AG04449 (cell line): ENCODE data around the gene CCL17.
"Not testable (repeated sequence)": the region's sequence is repeated elsewhere in the genome, so short reads cannot be mapped to it uniquely, and the experiment has no call there.

Source experiments
- CTCF ChIA-PET: fragments of 350-600 bp; formaldehyde crosslinking; extraction: SDS; loops from one replicate; lab custom pipeline; 2021; ENCODE audit warnings: antibody characterized with exemption; lab: Yijun Ruan, JAX
- POLR2A ChIA-PET: fragments of 400-600, 350-600 bp; formaldehyde crosslinking; extraction: SDS; loops from one replicate; lab custom pipeline; 2020; ENCODE audit warnings: antibody characterized with exemption, inconsistent platforms; lab: Yijun Ruan, JAX
- DNase-seq: peaks from one replicate; pipeline ENCODE4 v3.0.0-alpha.2; 2010; ENCODE audit warnings: low read depth, low spot score
- H3K4me3 ChIP-seq: 2 replicates; pipeline ENCODE4 v1.5.1; 2011; ENCODE audit warnings: low read depth, mild to moderate bottlenecking, control low read depth, low read length
- CTCF ChIP-seq: IDR thresholded peaks from one replicate; pipeline ENCODE4 v1.5.1; 2011; ENCODE audit warnings: mild to moderate bottlenecking, moderate library complexity, low read length, control low read depth, inconsistent platforms; ENCODE audit not compliant: insufficient read depth; ENCODE audit errors: missing control alignments

CCL17 gene

GRCh38 chr16:57371494-57372371 is 32.8 kb upstream of the CCL17 start:
- POLR2A ChIA-PET = no interaction called here
- no peak overlapping the region for H3K4me3 ChIP-seq
- no peak for TF ChIP-seq CTCF
- DNase-seq = no peak
- CTCF ChIA-PET = interaction anchor here (1.1 to 2.9 kb wide), 2 partner anchors 46 to 148 kb away, joined by 3 to 17 read pairs; no protein-coding TSS in a partner anchor

- POLR2A ChIA-PET = no interaction called here
- TF ChIP-seq CTCF = no peak
- DNase-seq = no peak
- no peak within 1 kb of the TSS for H3K4me3 ChIP-seq
- CTCF ChIA-PET = interaction anchor here (1.0 to 2.9 kb wide), 3 partner anchors 9 to 147 kb away, joined by 3 to 17 read pairs (median 3); no protein-coding TSS in a partner anchor
Measured at GRCh38 chr16:57372372-57373116, 32.0 kb upstream of the CCL17 start, which contains the start of gene CX3CL1. Gene CX3CL1, plus strand, starts transcription at chr16:57372490. Its CDS starts 79 bp downstream, at chr16:57372569.

GRCh38 chr16:57373117-57373947 is 31.2 kb upstream of the CCL17 start:
- no peak for DNase-seq
- H3K4me3 ChIP-seq = no peak overlapping the region
- CTCF ChIA-PET = interaction anchor here (1.0 to 2.9 kb wide), 2 partner anchors 8 to 45 kb away, joined by 3 to 17 read pairs; no protein-coding TSS in a partner anchor
- TF ChIP-seq CTCF = no peak
- POLR2A ChIA-PET = no interaction called here

GRCh38 chr16:57374067-57374534 is 30.5 kb upstream of the CCL17 start:
- ChIA-PET CTCF (interaction anchor here (2.1 to 2.9 kb wide), 2 partner anchors 44 to 73 kb away, joined by 5 to 17 read pairs; no protein-coding TSS in a partner anchor), POLR2A (no interaction called here)
- TF ChIP-seq CTCF = no peak
- no peak overlapping the region for H3K4me3 ChIP-seq
- DNase-seq = no peak

- CTCF ChIA-PET = interaction anchor here (2.1 to 2.9 kb wide), 2 partner anchors 43 to 74 kb away, joined by 5 to 17 read pairs; no protein-coding TSS in a partner anchor
- H3K4me3 ChIP-seq, DNase-seq, POLR2A ChIA-PET: not testable (repeated sequence)
Measured at GRCh38 chr16:57374925-57375465, 29.6 kb upstream of the CCL17 start.
